Stimulated activated CD4-positive, alpha-beta T cell treated with anti-CD3 and anti-CD28 coated beads, TNF-alpha, amount 100 ng/mL, for 1 hour (primary cell): ENCODE data around the gene TAOK2.

Source experiments
- DNase-seq, 3 donors: peaks; one replicate each; pipeline ENCODE4 v3.0.0-alpha.2; 2020; ENCODE audit warnings: low read depth in 3 of 3, low spot score in 1 of 3

TAOK2 gene

DNA sequence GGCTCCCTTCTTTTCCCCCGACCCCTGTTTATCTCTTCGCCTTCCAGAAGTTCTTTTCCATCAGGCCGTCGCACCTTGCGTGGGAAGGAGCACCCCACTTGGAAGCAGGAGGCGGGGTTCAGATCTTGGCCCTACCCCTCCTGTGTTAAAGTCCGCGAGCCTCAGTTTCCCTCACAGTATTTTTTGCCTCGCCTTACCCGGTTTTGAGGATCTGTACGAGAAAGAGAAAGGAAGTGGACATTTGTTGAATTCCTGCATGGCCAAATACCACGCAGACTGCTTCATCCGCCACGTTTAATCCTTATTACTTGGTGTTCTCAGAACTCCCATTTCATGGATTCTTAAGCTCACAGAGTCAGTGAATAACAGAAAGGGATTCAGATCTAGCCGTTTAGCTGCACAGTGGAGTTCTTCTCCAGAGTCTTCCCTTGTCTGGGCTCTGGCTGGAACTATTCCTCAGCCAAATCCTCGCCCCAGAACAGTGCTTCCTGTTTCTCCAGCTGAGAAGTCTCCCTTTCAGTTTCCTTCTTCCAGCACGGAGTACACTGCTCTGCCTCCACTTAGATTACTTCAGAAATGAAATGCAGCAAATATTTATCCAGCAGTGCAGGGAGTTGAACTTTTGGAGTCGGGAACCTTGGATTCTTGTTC, 11.2 kb upstream of the TAOK2 start:
- DNase-seq, result no peak

DNA sequence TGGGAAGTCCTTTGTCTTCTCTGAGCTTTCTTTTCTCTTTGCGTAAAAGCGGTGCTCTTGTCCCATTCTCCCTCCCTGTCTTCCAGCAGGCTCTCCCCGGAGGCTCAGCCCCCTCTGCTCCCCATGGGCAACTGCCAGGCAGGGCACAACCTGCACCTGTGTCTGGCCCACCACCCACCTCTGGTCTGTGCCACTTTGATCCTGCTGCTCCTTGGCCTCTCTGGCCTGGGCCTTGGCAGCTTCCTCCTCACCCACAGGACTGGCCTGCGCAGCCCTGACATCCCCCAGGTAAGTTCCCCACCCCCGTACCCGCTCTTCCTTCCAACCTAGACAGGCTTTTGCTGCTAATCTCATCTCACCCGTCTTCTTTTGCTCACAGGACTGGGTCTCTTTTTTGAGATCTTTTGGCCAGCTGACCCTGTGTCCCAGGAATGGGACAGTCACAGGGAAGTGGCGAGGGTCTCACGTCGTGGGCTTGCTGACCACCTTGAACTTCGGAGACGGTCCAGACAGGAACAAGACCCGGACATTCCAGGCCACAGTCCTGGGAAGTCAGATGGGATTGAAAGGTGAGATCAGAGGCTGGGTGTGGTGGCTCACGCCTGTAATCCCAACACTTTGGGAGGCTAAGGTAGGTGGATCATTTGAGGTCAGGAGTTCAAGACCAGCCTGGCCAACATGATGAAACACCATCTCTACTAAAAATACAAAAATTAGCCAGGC, 10.5 kb upstream of the TAOK2 start:
- no peak for DNase-seq

DNA sequence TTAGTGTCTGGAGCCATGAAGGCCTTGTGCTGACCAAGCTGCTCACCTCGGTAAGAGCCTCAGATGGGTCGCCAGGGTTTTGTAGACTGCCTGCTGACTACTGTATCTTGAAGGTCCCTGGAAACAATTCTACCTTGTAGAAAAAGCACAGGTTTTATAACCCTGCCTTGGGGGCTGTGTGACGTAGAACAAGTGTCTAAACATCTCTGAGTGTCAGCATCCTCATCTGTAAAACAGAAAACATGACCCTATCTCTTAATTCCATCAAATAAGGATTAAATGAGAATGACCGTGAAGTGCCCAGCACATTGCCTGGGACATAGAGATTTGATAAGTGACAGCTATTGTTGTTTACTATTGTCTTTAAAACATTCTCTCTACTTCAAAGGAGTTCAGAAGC, 5.5 kb upstream of the TAOK2 start:
- no peak for DNase-seq

DNA sequence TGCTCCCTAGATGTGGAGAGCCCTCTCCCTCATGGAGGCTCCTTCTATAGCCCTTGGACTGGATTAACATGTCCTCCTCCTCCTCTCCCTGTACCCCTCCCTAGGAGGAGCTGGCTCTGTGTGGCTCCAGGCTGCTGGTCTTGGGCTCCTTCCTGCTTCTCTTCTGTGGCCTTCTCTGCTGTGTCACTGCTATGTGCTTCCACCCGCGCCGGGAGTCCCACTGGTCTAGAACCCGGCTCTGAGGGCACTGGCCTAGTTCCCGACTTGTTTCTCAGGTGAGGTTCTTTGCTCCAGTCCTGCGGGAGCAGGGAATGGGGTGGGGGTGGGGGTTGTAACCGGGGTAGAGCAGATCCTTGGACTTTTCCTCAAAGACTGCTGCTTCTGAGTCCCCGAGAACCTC, 2.4 kb upstream of the TAOK2 start:
- DNase-seq, result no peak

DNA sequence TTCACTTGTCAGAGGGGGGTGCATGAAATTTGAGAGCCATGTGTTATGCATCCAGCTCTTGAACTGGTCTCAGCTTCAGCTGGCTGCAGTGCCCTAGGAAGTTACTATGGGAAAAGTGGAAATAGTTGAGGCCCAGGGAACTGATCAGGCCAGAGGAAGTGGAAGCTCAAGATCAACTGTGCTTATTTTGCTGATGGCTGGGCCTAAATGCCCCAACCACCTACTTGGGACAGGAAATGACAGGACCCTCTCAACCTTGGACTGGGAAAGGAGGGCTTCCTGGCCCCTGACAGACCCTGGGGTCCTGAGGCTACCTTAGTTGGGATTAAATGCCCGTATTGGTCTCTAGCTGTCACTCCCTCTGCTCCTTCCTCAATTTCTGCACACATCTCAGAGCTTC, 1.2 kb upstream of the TAOK2 start:
- no peak for DNase-seq

DNA sequence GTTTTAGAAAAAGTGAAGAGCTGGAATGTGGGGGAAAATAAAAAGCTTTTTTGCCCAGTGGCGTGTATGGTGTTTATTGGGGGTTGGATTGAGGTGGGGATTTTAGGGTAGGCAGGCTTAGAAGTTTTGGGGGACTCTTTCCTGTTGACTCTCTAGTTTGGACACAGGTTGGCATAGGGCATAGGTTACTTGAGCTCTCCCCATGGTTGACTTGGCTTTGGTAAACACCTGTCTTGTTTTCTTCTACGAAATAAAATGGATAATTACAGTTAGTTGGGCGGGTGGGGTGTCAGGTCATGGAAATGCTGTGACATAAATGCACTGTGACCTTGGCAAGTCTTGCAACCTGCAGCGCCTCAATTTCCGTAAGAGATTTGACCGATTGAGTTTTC, 680 bp upstream of the TAOK2 start:
- DNase-seq, result no peak

DNA sequence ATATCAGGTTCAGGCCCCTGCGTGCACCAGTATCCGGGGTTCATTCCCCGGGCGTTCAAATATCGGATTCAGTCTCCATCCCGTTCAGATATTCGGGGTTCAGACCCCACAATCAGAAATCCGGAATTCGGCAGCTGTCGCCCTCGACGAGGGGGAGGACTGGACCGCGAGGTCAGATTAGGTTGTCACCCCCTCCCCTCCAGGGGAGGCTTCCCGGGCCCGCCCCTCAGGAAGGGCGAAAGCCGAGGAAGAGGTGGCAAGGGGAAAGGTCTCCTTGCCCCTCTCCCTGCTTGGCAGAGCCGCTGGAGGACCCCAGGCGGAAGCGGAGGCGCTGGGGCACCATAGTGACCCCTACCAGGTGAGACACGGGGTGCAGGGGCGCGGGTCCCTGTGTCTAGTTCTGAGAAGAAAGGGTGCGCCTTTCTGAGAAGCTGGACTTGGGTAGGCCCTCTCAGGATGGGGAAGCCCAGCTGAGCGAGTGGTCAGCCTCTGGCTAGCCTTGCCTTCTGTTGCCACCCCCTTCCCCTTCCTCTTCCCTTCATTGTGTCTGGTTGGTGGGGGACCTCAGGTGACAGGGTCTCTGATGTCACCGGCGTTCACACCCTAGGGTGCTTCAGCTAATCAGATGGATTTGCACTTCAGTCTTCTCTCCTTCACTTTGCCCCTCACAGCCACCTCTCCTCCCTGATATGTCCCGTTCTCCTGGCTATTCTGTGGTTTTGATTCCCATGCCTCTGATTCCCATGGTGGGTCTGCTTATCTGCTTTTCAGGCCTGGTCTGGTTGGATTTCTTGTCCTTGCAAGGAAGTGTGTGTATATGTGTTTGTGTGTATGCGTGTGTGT, 844 bp downstream of the TAOK2 start:
- DNase-seq, result no peak

DNA sequence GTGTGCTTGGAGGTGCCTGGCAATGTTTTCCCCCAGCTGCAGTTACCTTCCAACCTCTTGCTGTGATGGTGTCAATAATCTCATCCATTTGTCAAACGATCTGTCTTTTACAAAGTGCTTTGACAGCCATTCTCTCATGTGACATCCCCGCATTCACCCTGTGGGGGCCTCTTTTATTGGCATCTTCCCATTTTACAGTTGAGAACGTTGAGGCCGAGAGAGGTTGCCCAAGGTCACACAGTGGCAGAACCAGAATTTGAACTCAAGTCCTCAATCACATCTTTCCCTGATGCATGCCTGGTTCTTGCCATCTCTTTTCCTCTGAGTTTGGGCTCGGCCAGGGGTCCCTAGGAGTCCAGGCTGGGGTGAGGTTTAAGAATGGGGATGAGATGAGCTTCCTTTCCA, 1.5 kb downstream of the TAOK2 start:
- no peak for DNase-seq

DNA sequence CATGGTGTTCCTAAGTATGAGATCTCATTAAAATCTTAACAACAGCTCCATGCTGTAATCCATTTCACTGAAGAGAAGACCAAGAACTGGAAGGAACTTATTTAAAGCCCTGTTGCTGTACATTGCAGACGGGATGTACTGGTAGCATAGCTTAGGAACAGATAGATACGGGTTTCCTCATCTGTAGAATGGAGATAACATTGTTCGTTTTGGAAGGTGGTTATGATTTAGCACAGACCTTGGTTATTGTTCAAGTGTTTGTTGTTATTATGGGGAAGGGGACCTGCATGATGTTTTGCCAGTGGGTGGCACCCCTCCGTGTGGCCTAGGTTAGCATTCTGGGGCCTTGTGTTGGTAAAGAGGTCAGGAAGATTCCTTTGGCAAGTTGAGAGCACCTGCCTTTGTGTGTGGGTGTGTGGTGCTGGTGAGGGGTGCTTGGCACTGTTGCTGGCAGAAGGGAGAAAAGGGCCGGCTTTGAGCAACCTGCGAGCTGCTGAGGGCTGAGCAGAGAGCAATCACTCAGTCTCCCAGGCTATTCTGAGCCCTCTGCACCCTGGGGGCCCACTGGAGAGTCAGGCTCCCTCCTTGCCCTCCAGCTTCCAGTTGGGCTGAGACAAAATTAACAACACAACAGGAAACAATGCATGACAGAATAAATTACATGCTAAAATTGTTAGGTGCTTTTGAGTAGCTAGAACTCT, 2.3 kb downstream of the TAOK2 start:
- no peak for DNase-seq

DNA sequence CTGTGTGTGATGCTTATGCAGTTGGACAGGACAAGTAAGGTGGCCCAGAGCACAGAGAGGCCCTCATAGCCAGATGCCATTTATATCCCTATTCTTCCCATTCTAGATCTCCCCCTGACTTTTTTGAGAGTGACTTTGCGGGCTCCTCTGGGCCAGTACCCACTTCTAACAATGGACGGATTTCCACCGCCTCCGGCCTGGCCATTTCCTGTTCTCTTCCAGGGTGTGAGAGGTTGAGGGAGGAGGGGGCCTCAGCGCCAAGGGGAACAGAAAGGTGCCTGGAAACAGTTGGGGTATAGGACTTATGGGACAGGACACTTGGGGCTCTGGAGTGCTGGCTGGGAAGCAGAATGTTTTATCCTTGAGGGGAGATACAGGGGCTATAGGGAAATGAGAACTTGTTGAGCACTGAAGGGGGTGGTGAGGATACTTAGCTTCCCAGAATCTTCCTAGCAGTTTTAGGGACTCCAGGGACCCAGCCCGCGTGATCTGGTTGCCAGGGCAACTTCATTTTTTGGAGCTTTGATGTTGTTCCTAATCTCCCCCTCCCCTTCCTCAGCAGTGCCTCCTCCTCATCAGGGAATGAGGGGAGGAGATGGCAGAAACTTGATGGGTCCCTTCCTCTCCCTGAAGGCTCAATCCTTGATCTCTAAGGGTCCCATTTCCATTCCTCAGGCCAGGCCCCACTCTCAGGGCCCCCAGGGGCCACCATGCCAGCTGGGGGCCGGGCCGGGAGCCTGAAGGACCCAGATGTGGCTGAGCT, 3.6 kb downstream of the TAOK2 start:
- DNase-seq, result no peak

DNA sequence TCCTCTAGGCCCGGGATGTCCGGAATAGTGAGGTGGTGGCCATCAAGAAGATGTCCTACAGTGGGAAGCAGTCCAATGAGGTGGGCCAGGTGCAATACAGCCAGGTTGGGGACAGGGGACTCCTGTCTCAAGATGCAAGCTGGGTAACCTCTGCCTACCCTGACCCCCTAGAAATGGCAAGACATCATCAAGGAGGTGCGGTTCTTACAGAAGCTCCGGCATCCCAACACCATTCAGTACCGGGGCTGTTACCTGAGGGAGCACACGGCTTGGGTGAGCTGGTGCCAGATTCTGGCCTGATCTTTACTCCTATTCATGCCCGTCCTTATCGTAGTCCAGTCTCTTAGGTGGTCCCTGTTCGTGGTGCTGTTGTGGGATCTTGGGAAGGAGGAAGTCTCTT, 4.4 kb downstream of the TAOK2 start:
- no peak for DNase-seq

DNA sequence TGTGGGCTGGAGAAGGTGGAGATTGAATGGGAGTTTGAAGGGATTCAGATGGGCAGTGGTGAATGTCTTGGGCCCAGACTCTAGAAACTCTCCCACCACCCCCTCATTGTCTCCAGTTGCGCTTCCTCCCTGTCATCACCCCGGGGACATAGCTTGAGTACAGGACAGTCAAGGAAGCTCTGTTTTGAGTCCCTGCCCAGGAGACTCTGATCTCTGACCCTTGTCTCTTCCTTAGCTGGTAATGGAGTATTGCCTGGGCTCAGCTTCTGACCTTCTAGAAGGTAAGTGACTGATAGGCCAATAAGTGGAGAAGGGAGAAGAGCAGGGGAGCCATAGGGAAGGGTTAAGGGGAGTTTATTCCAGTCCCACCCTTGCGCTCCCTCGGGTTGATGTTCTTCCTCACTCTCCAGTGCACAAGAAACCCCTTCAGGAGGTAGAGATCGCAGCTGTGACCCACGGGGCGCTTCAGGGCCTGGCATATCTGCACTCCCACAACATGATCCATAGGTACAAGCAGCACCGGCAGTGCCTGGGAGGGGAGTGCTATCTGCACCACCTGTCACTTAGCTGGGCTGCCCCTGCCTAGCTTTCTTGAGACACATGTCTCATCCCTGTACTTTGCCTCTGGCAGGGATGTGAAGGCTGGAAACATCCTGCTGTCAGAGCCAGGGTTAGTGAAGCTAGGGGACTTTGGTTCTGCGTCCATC, 5.0 kb downstream of the TAOK2 start:
- no peak for DNase-seq

DNA sequence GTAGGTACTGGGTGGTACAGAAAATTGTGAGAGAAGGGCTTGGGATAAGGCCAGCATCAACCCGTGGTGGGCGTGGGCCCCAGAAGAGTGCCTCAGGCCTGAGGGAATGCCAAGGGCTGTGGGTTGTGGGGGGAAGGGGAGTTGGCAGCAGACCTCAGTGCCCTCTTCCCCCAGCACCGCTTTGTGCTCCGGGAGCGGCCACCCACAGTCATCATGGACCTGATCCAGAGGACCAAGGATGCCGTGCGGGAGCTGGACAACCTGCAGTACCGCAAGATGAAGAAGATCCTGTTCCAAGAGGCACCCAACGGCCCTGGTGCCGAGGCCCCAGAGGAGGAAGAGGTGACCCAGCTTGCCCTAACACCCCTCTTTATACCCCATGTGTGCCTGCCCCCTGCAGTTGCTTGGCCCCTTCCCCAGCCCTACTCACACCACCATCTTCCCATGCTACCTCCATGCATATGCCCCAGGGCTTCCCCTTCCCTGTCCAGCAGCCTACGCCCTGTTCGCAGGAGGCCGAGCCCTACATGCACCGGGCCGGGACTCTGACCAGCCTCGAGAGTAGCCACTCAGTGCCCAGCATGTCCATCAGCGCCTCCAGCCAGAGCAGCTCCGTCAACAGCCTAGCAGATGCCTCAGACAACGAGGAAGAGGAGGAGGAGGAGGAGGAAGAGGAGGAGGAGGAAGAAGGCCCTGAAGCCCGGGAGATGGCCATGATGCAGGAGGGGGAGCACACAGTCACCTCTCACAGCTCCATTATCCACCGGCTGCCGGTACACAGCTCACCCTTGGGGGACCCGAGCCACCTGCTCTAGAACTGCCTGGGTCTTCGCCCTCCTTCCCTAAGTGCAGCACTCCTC, 9.1 kb downstream of the TAOK2 start:
- DNase-seq, result no peak

DNA sequence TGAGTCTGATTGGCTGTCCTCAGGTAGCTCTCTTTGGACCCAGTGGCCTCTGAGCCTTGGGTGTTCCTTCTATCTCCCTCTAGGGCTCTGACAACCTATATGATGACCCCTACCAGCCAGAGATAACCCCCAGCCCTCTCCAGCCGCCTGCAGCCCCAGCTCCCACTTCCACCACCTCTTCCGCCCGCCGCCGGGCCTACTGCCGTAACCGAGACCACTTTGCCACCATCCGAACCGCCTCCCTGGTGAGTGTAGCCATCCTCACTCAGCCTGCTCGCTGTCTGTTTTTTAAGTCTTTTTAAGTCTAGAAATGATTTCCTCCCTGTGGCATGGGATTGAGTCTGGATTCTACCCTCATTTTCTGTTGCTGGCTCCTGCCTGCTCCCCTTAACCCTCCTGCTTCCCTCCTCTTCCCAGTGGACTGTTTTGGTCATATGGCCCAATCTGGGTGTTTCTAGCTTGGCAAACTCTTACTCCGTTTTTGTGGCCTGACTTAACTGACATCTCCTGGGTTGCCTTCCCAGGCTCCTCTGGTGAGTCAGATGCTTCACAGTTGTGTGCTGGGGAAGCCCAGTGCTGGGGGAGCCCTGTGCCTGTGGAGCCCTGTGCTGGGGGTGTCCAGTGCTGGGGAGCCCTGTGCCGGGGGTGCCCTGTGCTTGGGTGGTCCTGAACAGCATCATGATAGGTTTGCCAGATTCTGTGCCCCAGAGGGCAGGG, 9.9 kb downstream of the TAOK2 start:
- DNase-seq, result no peak

DNA sequence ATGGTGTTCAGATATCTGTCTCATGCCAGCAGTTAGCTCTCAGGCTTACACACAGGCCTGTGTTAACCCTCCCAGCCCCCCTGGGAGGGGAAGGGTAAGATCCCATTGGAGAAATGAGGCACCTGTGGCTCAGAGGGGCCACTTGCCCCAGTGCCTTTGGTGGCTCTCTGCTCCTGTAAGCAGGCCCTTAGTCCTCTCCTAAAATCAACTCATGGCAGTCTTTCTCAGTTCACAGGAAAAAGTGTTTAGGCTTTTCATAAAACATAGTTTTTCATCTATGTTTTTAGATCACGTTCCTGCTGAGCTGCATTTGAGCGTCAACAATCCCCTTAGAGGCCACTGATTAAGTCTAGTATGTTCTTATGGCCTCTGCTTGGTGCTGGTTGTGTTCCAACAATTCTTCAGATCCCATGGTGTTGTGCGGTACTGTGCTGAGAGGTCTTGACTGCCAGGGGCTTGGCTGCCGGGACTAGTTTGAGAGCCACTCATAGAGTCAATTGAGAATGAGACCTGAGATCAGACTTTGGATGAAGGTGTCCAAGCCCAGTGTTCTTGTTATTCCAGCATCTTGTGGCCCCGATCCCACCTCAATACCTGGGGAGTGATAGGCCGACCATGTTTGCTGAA, 10.6 kb downstream of the TAOK2 start:
- DNase-seq, result no peak

DNA sequence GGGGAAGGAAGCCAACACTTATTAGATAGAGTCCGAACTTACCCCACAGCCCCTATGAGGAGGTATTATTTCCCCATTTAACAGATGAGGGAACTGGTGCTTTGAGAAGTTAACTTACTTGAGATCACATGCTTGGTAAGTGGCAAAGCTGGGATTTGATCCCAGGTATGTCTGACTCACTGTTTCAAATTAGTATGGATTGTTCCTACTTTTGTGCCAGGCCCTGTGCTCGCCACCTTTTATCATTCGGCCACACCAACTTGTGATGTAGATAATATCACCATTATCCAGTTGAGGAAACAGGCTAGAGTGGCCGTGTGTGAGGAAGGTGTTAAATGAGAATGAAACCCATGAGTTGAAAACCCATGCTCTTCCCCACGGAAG, 11.1 kb downstream of the TAOK2 start:
- DNase-seq, result no peak

DNA sequence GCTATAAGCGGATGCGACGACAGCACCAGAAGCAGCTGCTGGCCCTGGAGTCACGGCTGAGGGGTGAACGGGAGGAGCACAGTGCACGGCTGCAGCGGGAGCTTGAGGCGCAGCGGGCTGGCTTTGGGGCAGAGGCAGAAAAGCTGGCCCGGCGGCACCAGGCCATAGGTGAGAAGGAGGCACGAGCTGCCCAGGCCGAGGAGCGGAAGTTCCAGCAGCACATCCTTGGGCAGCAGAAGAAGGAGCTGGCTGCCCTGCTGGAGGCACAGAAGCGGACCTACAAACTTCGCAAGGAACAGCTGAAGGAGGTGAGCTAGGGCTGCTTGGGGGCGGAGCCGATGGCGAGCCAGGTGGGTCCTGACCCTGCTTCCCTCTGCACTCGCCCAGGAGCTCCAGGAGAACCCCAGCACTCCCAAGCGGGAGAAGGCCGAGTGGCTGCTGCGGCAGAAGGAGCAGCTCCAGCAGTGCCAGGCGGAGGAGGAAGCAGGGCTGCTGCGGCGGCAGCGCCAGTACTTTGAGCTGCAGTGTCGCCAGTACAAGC, 11.7 kb downstream of the TAOK2 start:
- no peak for DNase-seq

DNA sequence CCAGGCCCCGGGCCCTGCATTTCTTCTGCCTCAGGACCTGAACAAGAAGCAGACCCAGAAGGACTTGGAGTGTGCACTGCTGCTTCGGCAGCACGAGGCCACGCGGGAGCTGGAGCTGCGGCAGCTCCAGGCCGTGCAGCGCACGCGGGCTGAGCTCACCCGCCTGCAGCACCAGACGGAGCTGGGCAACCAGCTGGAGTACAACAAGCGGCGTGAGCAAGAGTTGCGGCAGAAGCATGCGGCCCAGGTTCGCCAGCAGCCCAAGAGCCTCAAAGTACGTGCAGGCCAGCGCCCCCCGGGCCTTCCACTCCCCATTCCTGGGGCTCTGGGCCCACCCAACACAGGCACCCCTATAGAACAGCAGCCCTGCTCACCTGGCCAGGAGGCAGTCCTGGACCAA, 12.6 kb downstream of the TAOK2 start:
- no peak for DNase-seq
